NCI-H2171 (cell line): ENCODE results near the gene NOXA1.

Experiments used
- DNase-seq: peaks from one replicate; lab custom pipeline; 2025; lab: John Stamatoyannopoulos, UW

The NOXA1 gene

DNA sequence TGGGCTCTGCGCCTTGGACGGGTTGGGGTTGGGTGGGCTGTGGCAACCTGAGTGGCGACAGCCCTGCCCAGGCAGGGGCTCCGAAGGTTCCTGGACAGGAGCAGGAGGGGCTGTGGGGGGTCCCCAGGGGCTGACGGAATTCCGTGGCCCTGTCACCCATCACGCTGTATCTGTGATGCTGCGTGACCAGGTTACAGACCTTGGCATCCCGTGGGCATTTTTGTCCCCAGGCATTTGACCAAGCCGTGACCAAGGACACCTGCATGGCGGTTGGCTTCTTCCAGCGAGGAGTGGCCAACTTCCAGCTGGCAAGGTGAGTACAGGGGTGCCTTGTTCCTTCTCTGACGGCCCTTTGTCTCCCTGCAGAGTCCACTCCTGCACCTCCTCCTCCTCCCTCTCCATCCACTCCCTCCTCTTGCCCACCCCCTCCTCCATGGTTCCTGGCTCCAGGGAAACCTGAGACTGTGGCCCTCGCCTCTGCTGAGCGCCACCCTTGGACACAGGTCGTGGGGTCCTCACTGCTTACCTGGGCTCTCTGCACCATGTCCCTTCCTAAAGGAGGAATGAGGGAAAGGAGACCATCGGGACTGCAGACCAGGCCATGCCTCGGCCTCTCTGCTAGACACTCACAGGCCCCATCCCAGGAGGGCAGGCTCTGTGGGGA is 3.0 kb downstream of the NOXA1 start:
- no peak for DNase-seq

DNA sequence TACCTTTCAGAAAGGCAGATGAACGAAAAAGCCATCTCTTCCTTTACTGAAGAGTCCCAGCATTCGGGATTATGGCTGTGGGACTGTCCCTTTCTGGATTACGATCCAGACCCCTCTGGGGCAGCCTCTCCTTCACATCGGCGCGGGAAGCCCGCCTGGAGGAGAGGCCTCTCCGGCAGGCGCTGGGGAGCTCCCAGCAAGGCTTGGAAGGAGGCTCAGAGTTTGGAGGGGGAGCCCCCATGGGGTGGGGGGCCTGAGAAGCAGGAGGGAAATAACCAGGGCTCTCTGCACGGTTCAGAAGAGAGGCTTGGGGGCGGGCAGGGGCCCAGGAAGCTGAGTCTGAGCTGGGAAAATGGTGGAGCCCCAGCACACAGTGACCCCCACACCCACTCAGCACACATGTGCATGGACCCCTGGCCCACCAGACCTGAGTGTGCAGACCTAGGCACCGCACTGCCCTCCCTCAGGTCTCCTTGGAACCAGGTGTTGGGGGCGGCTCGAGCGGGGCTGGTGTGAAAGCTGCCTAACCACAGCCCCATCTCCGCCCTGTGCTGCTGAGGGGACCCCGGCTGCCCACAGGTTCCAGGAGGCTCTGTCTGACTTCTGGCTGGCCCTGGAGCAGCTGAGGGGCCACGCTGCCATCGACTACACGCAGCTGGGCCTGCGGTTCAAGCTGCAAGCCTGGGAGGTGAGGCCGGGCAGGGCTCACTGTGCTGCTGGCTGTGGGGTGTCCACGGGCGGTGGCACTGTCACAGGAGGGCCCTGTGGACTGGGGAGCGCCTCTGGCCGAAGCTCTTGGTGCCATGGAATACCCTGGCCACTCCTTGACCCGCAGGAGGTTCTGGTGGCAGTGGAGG is 4.5 kb downstream of the NOXA1 start:
- DNase-seq: no peak

DNA sequence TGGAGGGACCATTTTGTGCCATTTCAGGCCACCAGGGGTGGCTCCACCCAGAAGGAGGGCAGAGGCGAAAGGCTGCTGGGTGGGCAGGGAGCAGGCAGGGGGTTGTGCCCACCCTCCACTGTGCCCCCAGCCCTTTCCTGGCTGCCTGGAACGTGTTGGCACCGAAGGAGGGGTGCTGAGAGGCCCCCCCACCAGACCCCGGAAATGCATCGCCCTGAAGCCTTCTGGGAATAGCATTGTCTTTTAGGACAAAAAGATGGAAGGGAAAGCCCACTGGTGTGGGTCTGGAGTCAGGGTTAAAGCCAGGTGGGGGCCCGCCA is 5.1 kb downstream of the NOXA1 start:
- no peak for DNase-seq

DNA sequence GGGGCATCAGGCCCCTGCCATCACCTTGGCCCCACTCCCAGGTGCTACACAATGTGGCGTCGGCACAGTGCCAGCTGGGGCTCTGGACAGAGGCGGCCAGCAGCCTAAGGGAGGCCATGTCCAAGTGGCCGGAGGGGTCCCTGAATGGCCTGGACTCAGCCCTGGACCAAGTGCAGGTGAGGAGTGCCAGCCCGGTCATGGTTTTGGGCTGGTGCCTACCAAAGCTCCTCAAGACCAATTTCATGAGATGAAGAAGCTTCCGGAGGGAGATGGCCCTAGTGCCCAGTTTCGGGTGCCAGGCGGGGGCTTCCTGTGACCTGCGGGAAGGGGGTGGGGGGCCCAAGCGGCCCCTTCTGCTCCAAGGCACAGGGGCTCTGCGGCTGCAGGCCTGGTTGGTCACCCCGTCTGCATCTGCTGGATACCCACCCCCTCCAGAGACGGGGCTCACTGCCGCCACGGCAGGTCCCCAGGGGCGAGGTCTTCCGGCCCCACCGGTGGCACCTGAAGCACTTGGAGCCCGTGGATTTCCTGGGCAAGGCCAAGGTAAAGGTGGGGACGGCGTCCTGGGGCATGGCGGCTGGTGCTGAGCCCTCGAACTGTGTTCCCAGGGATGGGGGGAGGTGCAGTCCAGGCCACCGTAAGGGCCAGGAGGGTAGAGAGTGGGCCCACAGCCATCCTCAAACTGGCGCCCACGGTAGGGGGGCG is 5.8 kb downstream of the NOXA1 start:
- no peak for DNase-seq

DNA sequence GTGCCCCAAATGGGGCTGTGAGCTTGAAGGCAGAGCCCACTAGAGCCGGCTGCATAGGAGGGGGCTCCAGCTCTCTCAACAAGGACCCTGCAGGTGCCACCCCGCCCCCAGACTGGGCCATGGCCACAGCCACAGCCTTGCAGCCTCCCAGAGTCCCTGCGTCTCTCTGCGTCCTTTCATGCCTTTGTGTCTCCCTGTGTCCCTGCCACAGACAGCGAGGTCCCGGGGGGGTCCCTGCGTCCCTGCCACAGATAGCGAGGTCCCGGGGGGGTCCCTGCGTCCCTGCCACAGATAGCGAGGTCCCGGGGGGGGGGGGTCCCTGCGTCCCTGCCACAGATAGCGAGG is 6.3 kb downstream of the NOXA1 start:
- no peak for DNase-seq

DNA sequence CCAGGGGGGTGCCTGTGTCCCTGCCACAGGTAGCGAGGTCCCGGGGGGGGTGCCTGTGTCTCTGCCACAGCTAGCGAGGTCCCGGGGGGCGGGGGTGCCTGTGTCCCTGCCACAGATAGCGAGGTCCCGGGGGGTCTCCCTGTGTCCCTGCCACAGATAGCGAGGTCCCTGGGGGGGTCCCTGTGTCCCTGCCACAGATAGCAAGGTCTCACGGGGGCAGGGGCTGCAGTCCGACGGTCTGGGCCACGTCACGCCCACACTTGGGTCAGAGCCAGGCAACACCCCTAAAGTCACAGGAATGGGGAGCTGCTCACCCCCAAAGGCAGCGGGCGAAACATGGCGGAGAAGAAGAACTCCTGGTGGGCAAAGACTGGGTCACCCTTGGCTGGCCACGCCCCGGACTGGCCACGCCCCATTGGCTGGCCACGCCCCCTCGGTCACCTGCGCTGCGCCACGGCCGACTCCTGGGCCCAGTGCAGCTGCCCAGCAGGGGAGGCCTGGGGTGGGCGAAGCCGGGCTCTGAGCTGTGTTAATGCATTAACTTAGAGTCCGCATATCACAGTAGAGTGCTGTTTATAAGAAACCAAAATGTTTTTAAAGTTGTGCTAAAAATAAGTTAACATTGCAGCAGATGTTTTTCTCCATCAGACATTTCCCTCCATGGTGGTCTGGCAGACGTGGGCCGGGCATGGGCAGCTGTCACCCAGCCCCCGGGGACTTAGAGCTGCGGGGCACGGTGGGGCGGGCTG is 7.0 kb downstream of the NOXA1 start:
- DNase-seq: peak; percentile 37

DNA sequence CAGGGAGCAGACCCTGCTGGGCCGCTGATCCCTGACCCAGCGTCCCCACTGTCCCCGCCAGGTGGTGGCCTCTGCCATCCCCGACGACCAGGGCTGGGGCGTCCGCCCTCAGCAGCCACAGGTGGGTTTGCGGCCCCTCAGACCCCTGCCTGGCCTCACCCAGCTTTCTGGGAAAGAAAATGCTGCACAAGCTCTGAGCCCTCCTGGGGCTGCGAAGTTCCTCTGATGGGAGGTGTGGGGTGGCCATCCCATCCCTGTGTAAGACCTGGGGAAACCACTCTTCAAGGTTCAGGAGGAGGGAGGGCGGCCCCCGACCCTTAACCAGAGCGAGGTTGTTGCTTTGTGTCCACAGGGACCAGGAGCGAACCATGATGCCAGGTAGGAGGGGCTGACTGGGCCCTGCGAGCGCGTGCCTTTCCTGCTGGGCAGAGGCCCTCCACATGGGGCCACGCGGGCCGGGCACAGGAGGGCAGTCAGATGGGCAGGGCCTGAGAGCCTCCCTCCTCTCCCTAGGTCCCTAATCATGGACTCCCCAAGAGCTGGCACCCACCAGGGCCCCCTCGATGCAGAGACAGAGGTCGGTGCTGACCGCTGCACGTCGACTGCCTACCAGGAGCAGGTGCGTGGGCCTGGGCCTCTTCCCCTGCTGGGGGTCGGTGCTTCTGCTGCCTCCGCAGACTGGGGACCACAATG is 7.7 kb downstream of the NOXA1 start:
- DNase-seq: no peak

DNA sequence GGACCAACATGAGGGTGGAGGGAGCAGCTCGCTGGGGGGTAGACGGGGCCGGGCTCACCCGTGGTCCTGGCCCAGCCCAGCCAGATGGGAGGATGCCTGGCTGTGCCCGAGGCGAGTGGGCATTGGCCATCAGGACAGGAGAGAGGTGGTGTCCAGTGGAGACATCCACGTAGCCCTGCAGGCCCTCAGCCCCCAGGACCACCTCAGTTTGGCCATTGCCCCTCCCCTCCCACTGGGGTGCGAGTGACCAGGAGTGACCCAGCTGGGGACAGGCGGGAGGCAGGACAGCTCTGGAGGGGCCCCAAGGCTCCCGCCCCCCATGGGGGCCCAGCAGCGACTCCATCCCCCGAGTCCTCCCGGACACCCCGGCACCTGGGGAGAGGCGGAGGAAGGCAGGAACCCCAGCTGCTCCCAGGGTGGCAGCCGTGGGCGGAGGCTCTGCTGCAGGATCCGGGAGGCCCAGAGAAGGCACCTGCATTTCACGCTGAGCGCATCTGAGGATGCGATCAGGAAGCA is 8.3 kb downstream of the NOXA1 start:
- no peak for DNase-seq

DNA sequence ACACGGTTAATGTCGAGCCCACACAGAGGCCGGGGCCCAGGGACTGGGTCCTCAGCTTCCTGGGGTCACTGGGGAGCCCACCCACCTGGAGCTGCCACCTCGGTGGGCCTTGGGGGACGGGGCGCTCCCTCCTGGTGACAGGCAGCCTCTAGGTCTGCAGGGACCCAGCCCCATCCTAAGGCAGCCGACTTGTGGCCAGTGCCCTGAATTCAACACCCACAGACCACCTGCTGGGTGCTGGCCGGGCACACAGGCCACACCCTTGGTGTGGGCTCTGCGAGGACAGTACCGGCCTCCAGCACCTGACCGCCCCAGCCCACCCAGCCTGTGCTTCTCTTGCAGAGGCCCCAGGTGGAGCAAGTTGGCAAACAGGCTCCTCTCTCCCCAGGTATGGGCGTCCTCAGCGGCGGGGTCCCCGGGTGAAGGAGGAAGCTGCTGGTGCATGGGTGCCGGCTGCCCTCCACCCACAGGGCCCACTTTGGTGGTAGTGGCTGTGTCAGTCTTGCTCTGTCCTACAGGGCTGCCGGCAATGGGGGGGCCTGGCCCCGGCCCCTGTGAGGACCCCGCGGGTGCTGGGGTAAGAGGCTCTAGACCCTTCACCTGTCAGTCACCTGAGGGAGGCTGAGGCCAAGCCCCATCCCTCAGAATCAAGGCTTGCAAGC is 9.6 kb downstream of the NOXA1 start:
- DNase-seq: no peak

DNA sequence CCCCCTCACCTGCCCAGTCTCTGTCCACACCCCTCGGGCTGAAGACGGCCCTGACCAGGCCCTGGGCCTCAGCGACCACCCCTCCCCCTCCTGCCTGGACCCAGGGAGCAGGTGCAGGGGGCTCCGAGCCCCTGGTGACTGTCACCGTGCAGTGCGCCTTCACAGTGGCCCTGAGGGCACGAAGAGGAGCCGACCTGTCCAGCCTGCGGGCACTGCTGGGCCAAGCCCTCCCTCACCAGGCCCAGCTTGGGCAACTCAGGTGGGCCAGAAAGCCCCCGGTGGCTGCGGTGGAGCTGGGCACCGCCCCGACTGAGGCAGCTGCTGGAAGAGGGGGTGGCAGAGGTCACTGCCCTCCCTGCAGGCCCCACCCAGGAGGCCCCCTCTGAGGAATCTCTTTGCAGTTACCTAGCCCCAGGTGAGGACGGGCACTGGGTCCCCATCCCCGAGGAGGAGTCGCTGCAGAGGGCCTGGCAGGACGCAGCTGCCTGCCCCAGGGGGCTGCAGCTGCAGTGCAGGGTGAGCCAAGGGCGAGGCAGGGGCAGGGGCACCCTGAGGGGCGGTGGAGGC is 10.2 kb downstream of the NOXA1 start:
- DNase-seq: no peak

DNA sequence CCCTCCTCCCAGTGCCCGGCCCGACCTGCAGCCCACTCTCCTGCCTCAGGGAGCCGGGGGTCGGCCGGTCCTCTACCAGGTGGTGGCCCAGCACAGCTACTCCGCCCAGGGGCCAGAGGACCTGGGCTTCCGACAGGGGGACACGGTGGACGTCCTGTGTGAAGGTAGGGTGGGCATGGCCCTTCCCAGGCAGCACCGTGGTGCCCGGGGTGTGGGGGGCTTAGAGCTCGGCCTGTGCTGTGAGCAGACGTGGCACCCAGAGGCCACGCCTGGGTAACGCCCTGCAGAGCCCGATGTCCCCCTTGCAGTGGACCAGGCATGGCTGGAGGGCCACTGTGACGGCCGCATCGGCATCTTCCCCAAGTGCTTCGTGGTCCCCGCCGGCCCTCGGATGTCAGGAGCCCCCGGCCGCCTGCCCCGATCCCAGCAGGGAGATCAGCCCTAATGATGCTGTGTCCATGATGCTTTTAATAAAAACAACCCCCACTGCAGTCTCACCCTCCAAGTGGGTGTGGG is 10.8 kb downstream of the NOXA1 start:
- no peak for DNase-seq

DNA sequence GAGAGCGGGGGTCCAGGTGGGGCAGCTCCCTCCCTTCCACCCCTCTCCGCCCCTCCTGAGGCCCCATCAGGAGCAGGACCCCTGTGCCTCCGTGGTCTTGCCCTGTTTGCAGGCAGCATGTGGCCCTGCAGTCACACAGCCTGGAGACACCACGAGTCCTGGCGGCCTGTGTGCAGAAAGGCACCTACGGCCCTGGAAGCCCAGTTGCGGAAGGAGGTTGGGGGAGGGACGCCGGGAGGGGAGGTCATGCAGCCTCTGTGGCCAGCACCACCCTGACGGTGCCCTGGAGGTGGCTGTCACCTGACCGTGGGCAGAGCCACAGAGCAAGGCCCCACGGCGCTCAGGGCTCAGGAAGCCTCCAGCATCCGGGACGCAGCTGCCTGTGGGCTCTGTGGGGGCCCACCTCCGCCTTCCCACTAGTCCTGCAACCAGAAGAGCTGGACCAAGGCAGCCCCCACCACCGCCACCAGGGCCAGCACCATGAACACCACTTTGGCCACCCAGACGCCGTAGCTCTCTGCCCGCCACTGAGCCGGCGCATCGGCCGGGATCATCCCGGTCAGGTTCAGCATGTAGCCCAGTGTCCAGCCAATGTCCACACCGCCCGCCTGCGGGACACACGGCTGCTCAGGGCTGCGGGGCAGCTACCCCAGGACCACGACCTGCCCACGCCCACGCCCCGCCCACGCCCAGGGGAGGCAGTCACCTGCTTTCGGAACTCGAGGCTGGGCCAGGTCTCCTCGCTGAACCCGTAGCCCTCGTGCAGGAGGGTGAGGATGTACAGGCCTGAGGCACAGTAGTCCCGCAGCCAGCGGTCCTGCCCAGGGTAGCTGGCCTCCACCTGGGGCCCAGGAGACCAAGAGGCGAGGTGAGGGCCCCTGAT is 11.5 kb downstream of the NOXA1 start:
- no peak for DNase-seq

DNA sequence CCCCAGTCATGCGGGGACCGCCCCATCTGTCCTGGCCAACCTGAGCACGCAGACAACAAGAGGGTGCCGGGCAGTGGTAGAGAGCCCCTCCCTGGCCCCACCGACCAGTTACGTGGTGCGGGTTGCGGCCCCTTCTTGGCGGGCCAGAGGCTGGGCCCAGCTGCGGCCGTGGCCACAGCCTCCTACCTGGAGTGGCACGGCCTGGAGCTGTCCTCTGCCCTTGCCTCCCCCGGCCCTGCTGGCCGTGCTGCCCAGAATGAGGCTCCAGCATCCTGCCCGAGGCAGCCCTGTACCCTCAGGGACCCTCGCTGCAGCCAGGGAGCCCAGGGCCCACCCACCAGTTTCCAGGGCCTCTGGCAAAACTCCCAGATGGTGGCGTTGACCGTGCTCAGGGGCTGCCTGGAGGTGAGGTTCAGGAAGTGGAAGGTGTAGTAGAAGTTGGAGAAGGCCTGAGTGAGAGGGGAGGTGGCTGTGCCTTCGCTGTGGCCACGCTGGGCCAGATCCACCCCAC is 12.2 kb downstream of the NOXA1 start:
- DNase-seq: no peak

DNA sequence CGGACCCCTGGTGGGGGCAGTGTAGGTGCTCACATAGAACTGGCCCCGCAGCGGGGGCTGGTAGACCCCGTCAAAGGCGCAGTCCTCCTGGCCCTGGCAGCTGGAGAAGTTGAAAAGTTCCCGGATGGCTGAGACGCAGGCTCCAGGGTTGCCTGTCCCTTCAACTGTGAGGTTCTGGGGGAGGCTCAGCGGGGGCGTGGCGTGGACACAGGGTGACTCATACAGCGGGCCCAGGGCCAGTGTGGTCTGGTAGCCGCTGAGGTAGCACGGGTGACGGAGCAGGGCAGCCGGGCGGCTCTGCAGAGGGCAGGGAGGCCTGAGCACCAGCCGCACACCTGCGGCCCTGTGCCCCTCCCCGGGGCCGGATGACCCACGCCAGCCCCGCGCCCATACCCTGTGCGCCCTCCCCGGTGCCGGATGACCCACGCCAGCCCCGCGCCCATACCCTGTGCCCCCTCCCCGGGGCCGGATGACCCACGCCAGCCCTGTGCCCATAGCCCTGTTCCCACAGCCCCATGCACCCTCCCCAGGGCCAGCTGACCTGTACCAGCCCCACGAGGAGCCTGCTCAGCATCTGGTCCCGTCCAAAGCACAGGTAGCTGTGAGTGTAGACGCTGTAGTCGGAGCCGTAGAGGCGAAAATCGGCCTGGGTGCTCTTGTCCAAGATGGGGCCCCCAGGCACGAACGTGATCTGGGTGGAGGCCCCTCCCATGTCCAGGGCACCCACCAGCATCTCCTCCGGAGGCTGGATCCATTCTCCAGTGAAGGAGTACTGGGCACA is 13.0 kb downstream of the NOXA1 start:
- DNase-seq: no peak

DNA sequence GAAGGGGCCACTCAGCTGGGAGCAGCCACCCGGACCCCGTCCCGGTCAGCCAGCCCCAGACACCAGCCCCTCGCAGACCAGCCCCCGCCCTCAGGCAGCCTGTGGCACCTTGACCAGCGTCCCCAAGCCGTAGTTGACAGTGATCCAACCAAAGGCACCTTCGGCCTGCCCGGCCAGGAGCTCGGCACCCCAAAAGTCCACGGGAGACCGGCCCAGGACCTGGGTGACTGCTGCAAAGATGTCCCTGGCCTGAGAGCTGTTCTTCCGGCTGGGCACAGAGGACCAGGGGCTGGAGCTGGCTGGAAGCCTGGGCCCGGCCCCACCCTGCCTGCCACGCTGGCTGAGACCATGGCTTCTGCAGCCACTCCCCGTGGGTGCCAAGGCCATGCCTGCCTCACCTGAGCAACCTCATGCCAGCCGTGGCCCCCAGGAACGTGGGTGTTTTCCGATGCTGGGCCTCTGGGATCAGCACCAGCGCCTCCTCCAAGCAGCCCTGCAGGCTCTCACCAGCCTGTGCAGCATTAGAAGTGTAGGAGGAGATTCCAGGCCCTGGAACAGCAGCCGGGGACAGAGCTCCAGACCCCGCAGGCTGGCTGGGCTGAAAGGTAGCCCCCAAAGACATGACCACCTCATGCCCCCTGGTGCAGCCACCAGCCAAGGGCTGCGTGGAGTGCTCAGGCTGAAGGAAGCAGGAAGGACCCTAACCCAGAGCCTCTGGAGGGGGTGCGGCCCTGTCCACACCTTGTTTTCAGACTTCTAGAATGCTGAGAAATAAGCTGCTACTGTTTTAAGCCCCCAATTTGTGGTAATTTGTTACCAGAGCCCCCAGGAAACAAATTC is 13.8 kb downstream of the NOXA1 start:
- DNase-seq: no peak

DNA sequence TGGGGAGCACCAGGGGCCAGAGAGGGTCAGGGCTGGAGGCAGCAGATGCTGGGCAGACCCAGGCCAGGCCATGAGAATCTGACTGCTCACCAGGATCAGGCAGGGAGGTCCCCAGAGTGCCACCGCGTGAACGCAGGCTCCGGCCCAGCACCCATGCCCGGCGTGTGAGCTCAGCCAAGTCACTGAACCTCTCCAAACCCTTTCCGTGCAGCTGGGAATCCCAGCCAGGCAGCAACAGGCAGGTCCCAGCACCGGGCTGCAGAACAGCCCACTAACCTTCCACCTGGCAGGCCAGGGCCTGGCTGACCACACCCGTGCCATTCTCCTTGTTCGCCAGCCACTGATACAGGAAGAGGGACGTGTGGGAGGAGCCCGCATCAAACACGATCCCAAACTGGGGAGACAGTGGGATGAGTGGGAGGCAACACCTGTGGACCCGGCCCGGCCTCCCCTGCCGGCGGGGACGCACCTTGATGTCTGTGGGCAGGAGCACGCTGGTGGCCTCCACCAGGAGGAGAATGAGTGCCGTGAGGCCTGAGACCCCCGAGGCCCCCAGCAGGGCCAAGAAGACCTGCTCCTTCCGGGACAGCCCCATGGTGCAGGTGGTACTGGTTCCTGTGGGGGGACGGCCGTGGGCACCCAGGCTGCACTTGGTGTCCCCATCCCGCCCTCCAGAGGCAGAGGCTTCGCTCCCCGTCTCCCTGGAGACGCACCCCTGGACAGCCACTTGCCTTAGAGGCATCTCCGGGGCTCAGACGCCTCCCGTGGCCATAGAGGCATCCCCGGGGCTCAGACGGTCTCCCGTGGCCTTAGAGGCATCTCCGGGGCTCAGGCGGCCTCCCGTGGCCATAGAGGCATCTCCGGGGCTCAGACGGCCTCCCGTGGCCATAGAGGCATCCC is 14.7 kb downstream of the NOXA1 start:
- no peak for DNase-seq
